OCI-LY1 (cell line): ENCODE results near the gene ST8SIA3.

ENCODE experiments used
- CTCF ChIP-seq: fragments of 200-600 bp; sonication (generic), shearing (Covaris generic); IDR thresholded peaks from 2 replicates; pipeline ENCODE4 v1.5.1; 2017; ENCODE audit warnings: mild to moderate bottlenecking, antibody characterized with exemption, low read length, moderate library complexity, mixed read lengths
- EZH2 ChIP-seq: fragments of 200-600 bp; sonication (generic), shearing (Covaris generic); IDR thresholded peaks from 2 replicates; pipeline ENCODE4 v1.8.0; 2017; ENCODE audit warnings: borderline replicate concordance, mixed run types, mild to moderate bottlenecking, antibody characterized with exemption, low read length, moderate library complexity, mixed read lengths

- TF ChIP-seq CTCF (no peak), EZH2 (no peak)
These were observed 20.7 kb downstream of the ST8SIA3 start for GRCh38 chr18:57373017-57373416.
